Brain microvascular endothelial cell (primary cell): Measurements from ENCODE around the gene EML4.

Experiments
- DNase-seq: peaks from one replicate; pipeline ENCODE4 v3.0.0-alpha.2; 2020
- H3K27ac ChIP-seq: fragments of 250-450 bp; sonication (Bioruptor Pico); 2 replicates; pipeline ENCODE4 v1.5.1; 2020; ENCODE audit warnings: mild to moderate bottlenecking, moderate library complexity
- H3K27me3 ChIP-seq: fragments of 250-450 bp; sonication (Bioruptor Pico); replicated peaks from 2 replicates; pipeline ENCODE4 v1.5.1; 2020; ENCODE audit warnings: mild to moderate bottlenecking
- H3K36me3 ChIP-seq: fragments of 250-450 bp; sonication (Bioruptor Pico); replicated peaks from 2 replicates; pipeline ENCODE4 v1.5.1; 2020; ENCODE audit warnings: mild to moderate bottlenecking
- H3K4me3 ChIP-seq: 2 replicates; pipeline ENCODE4 v1.5.1; 2011; ENCODE audit warnings: low read depth, mild to moderate bottlenecking, control low read depth, low read length, moderate library complexity
- CTCF ChIP-seq: IDR thresholded peaks from 2 replicates; pipeline ENCODE4 v1.5.1; 2011; ENCODE audit warnings: low read depth, mild to moderate bottlenecking, moderate library complexity, low read length, control low read depth, inconsistent platforms; ENCODE audit errors: missing control alignments
- in situ Hi-C: cut with HindIII; loops from 2 replicates; pipeline ENCODE4 v1.10.0; 2017; ENCODE audit warnings: low sequenced_read_pairs, low pct_ligation_motif_present

Gene EML4

DNA sequence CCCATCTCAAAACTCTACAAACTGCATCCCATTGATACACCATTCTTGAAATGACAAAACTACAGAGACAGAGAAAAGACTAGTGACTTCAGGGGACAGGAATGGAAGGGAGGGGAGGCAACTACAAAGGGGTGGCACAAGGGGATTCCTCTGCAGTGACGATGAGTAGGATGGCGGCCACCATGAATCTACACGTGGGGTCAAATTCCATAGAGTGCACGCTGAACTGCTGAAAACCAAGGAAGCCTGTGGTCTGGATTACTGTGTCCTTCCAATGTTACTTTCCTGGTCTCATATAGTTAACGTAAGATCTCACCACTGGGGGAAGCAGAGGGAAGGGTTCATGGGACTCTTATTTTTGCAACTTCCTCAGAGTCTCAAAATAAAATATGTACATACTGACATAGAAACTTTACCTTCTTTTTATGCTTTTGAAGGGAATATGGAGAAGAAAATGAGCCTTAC, 168.2 kb downstream of the EML4 start:
- Histone ChIP-seq H3K27ac (no peak overlapping the region), H3K36me3 (peaks cover 21% of the 10 kb centered on the region), H3K4me3 (no peak overlapping the region), H3K27me3 (no peaks in the 10 kb centered on the region)
- peak; percentile 49 for TF ChIP-seq CTCF
- in situ Hi-C loops, result no loop called here
- peak; percentile 34 for DNase-seq

DNA sequence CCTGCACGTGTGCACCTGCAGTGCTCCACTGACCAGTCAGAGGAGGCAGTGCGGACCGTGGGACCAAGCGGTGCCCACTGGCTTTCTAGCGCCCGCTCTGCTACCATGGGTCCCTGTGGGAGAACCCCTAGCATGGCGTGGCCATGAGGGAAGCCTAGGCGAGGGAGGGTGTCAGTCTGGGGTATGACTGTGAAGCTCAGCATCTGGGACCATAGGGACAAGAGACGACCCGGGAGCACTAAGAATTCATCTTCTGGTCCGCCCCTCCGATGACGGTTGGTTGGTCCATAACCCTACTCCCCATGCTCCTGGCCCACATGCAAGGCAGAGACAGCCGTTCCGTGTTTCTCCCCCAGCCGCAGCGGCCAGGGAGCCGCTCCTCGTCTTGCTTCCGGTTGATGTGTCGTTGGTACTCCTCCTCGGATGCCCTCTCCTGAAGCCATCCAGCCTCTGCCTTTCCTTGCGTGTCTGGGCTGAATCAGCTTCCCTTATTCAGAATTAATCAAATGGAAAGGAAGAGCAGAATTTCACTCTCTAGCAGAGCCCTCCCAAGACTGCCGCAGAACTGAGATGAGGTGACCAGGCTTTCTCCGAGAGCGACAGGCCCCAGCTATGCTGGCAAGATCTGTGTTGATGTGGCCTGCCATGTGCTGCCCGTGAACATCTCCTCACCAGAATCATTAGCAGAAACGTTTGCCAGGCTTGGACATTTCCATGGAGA, 168.9 kb downstream of the EML4 start:
- H3K27me3 ChIP-seq, result no peaks in the 10 kb centered on the region
- in situ Hi-C loops, result no loop called here
- H3K36me3 ChIP-seq, result peaks cover 21% of the 10 kb centered on the region
- H3K4me3 ChIP-seq, result no peak overlapping the region
- H3K27ac ChIP-seq, result no peak overlapping the region
- DNase-seq, result no peak
- TF ChIP-seq CTCF, result no peak

DNA sequence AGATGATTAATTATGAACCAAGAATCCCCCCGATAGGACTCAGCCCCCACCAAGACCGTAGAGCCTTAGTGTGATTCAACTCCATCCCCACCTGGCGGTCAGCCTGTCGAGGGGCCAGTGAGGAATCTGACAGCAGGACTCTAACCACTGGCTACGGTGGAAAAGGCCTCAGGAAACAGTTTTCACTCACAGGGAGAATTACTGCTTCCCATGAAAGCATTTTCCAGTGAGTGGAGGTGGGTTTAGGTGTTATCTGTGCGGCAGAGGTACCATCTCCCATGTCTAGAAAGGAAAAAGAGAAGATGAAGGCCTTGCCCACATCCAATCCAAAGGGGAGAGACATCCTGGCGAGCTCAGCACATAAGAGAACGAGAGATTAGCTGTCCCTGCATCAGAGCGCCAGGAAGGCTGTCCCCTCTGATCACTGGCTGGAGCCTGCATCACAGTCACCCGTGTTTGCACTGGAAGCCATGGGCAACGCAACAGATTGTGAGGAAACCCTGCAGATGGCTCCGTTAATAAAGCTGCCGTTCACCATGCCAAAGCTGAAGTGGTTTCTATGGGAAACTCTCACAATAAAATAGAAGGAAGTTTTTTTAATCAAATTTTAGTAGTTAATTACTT, 169.5 kb downstream of the EML4 start:
- no peaks in the 10 kb centered on the region for H3K27me3 ChIP-seq
- no peak overlapping the region for H3K27ac ChIP-seq
- no peak overlapping the region for H3K4me3 ChIP-seq
- peaks cover 18% of the 10 kb centered on the region for H3K36me3 ChIP-seq
- TF ChIP-seq CTCF, result no peak
- in situ Hi-C loops, result no loop called here
- no peak for DNase-seq

DNA sequence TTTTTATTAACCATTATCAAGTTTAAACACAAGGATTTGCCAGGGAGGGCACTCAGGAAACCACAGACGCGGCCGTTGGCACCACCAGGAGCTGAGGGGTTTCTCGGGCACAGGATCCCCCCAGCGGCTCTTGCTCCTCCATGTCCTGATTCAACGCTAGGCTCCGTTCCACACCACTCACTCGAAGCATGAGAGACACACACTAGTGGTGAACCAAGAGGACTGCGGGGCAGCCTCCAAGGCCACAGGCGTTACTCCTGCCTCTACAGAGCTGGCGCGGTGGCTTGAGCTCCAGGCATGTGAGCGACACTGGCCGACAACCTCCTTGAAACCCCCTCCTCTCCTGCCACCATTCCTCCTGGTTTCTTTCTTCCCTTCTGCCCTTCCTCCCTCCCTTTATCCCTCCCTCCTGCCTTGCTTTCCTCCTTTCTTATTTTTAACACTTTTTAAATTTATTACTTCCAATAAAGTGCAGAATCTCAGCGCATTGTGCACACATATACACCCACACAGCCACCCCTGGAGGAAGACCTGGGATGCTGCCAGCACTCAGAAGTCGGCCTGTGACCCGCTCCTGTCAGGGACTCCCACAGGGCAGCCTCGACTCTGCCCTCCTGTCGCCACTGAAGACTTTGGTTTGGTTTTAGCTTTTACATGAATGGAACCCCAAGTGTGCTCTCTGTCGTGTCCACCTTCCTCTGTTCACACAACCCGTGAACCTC, 170.2 kb downstream of the EML4 start:
- Histone ChIP-seq H3K27ac (no peak overlapping the region), H3K4me3 (no peak overlapping the region), H3K36me3 (peaks cover 14% of the 10 kb centered on the region), H3K27me3 (no peaks in the 10 kb centered on the region)
- DNase-seq, result no peak
- in situ Hi-C loops, result no loop called here
- TF ChIP-seq CTCF, result peak; percentile 29

GRCh38 chr2:42340045-42340937, 171.1 kb downstream of the EML4 start:
- Histone ChIP-seq H3K27me3 (no peaks in the 10 kb centered on the region), H3K4me3 (no peak overlapping the region), H3K36me3 (peaks cover 14% of the 10 kb centered on the region), H3K27ac (no peak overlapping the region)
- in situ Hi-C loops, result no loop called here
- DNase-seq, result no peak
- no peak for TF ChIP-seq CTCF
